GM21360 (cell line): Measurements from ENCODE around the gene HAT1.
A peak's percentile ranks its signal among the peaks of the same experiment; 100 is the strongest.
"Not testable (repeated sequence)": the region's sequence is repeated elsewhere in the genome, so short reads cannot be mapped to it uniquely, and the experiment has no call there.

ENCODE experiments used
- ATAC-seq: cut with Tn5 transposase; IDR thresholded peaks from one replicate; pipeline ENCODE4 v1.9.1; 2021; ENCODE audit warnings: mild to moderate bottlenecking, moderate library complexity; ENCODE audit not compliant: unreplicated experiment

The HAT1 gene

GRCh38 chr2:171966688-171967087 lies 44.4 kb downstream of the HAT1 start:
- ATAC-seq = no peak

GRCh38 chr2:171968509-171968908 lies 46.2 kb downstream of the HAT1 start:
- no peak for ATAC-seq

GRCh38 chr2:171972329-171972982 lies 50.2 kb downstream of the HAT1 start:
- ATAC-seq = no peak

- no peak for ATAC-seq
Measured at GRCh38 chr2:171979103-171979502, 56.8 kb downstream of the HAT1 start.

GRCh38 chr2:171983924-171984323 lies 61.7 kb downstream of the HAT1 start:
- not testable (repeated sequence) for ATAC-seq

GRCh38 chr2:171985076-171985475 lies 62.8 kb downstream of the HAT1 start:
- ATAC-seq = no peak

- ATAC-seq = no peak
Measured at GRCh38 chr2:171986778-171987177, 64.5 kb downstream of the HAT1 start.

- no peak for ATAC-seq
Measured at GRCh38 chr2:171991027-171991426, 68.8 kb downstream of the HAT1 start.

- ATAC-seq = no peak
Measured at GRCh38 chr2:171995586-171995985, 73.3 kb downstream of the HAT1 start.

GRCh38 chr2:171996021-171996420 lies 73.8 kb downstream of the HAT1 start:
- ATAC-seq = no peak

GRCh38 chr2:171997031-171997430 lies 74.8 kb downstream of the HAT1 start:
- not testable (repeated sequence) for ATAC-seq

- ATAC-seq = no peak
Measured at GRCh38 chr2:171999161-171999560, 76.9 kb downstream of the HAT1 start.

- ATAC-seq = peak; percentile 95
Measured at GRCh38 chr2:171999604-172000469, 77.6 kb downstream of the HAT1 start, which contains the start of gene METAP1D. Gene METAP1D, plus strand, starts transcription at chr2:171999953. Its CDS starts 17 bp downstream, at chr2:171999970.

- no peak for ATAC-seq
Measured at GRCh38 chr2:172000696-172001361, 78.6 kb downstream of the HAT1 start.

GRCh38 chr2:172007372-172007771 lies 85.1 kb downstream of the HAT1 start:
- no peak for ATAC-seq

- ATAC-seq = no peak
Measured at GRCh38 chr2:172009823-172010222, 87.6 kb downstream of the HAT1 start.

GRCh38 chr2:172011812-172012575 lies 89.7 kb downstream of the HAT1 start:
- ATAC-seq = no peak

GRCh38 chr2:172012677-172013391 lies 90.6 kb downstream of the HAT1 start:
- ATAC-seq = peak; percentile 12

GRCh38 chr2:172013396-172013795 lies 91.1 kb downstream of the HAT1 start:
- ATAC-seq = peak; percentile 75
